GM19324 (cell line): Measurements from ENCODE around the gene CHGA.

ENCODE experiments used
- ATAC-seq: cut with Tn5 transposase; IDR thresholded peaks from one replicate; pipeline ENCODE4 v1.9.1; 2021; ENCODE audit warnings: mild to moderate bottlenecking, moderate library complexity; ENCODE audit not compliant: unreplicated experiment, low FRiP score

The CHGA gene

DNA sequence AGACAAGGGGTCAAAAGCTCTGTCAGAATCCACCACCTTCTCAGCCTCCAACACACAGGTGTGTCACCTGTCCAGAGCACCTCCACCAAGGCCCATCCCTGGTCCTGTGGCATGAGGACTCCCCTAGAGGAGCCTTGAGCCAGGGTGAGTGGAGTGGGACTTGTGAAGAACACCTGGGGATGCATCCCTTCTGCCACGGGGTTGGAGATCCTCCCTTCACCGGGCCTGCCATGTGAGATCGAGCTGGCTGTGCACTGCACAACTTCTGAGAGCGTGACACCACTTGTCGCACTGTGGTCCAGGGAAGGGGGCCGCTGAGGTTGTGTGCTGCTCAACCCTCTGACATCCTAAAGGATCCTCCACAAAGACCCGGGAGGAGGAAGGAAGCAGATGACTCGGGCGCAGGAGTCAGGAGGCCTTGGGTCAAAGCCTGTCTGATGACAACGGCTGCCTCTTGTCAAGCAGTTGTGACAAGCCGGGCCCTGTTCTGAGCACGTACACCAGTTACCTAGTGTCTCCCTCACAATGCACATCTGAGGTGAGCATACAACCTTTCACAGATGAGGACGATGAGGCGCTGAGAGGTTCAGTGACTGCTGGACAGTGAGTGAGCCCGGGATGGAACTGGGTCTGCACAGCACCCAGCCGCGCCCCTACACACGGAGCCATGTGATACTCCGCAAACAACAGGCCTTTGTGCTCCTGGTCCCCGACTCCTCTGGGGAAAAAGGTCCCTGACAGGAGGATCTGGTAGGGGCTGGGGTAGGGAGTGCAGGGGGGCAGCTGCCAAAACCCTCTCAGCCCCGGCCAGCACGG is 35.6 kb downstream of the CHGA start:
- no peak for ATAC-seq

- no peak for ATAC-seq
These were observed 36.2 kb downstream of the CHGA start for GRCh38 chr14:92959189-92959531.

DNA sequence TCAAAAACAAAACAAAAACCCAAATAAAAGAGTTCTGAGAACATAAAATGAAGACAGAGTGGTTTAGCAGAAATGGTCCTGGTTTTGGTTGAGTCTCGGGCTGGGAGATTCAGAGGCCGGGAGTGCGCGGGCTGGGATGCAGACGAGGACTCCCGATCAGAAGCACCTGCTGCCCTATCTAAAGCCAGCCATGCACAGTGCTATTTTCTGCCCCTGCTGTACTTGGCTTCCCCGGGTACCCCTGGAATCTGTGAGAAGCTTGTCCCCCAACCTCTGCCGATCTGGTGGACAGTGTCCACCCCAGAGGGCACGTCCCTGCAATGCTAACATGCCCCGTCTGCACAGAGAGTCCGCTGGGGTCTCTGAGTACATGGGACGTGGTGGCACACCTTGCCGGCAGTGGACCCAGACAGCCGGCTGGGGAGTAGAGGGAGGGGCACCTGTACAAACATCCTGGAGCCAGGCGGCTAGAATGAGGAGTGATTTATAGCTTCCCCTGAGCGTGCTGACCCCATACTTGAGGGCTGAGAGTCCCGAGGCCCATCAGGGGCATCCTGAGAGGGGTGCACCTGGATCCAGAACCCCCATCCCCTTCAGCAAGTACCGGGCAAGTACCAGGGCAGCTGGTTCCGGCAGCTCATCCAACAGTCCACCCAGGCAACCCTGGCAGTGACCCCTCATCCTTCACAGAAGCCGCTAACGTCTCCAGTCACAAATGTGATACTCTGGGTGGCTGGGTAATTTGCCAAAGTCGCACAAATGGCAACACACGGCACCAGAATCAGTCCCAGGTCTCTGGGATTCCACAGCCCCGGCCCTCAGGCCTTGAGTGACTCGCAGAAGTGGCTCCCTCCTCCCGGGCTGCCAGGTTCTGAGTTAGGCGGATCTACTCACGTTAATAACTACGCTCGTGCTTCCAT is 37.1 kb downstream of the CHGA start:
- ATAC-seq: no peak

GRCh38 chr14:92960706-92961566 is 38.0 kb downstream of the CHGA start:
- no peak for ATAC-seq

DNA sequence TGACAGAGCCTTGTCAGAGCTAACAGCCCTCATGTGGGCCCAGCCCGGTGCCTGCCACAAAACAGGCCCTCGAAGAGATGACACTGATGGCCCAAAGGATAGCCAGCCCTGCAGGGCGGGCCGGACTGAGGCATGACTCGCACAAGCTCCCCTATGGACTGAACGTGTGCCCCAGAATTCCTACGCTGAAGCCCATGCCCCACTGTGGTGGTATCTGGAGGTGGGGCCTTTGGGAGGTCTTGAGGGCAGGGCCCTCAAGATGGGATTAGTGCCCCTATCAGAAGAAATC is 38.6 kb downstream of the CHGA start:
- ATAC-seq: no peak

DNA sequence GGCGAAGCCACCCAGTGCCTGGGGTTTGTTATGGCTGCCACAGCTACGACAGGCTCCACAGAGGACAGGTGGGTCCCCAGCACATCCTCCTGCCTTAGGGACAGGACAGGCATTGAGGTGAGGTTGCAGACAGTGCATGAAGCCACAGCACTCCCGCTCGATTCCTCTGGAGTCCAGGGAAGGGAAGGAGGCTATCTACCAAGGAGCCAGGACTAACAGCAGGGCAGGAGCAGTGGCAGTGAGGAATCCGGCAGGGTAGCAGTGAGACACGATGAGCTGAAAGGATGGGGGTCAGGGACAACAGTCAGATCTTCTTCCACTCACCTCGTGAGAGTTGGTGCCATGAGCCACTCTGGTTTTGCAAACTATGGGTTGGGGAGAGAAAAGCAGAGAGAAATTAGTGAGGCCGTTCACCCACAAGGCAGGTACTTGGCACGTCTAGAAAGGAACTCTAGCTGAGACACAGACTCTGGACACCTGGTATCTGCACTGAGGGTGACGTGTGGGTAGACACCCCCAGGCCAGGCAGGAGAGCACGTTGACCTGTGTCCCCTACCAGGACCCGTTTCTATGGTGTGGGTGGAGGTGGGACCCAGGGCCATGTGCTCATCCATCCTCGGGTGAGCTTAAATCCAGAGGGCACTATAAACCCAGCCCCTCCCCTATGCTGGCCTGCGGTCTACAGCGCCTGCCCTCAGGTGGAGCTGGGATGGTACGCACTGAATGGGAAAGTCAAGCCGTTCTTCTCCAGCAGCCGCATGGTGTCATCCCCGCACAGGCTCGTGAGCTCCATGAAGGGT is 39.3 kb downstream of the CHGA start:
- ATAC-seq: no peak

DNA sequence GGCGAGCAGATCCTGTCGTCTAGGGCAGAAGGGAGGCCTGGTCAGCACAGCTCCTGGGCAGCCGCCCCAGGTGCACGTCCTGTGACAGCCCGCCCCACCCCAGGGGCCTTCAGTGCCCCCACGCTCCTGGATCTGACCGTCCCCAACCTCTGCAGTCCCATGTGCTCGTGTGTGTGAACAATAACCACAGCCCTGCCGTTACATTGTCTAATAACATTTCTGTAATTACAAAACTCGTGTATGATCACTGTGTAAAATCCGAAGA is 39.8 kb downstream of the CHGA start:
- ATAC-seq: no peak

- no peak for ATAC-seq
These were observed 40.6 kb downstream of the CHGA start for GRCh38 chr14:92963301-92964123.

DNA sequence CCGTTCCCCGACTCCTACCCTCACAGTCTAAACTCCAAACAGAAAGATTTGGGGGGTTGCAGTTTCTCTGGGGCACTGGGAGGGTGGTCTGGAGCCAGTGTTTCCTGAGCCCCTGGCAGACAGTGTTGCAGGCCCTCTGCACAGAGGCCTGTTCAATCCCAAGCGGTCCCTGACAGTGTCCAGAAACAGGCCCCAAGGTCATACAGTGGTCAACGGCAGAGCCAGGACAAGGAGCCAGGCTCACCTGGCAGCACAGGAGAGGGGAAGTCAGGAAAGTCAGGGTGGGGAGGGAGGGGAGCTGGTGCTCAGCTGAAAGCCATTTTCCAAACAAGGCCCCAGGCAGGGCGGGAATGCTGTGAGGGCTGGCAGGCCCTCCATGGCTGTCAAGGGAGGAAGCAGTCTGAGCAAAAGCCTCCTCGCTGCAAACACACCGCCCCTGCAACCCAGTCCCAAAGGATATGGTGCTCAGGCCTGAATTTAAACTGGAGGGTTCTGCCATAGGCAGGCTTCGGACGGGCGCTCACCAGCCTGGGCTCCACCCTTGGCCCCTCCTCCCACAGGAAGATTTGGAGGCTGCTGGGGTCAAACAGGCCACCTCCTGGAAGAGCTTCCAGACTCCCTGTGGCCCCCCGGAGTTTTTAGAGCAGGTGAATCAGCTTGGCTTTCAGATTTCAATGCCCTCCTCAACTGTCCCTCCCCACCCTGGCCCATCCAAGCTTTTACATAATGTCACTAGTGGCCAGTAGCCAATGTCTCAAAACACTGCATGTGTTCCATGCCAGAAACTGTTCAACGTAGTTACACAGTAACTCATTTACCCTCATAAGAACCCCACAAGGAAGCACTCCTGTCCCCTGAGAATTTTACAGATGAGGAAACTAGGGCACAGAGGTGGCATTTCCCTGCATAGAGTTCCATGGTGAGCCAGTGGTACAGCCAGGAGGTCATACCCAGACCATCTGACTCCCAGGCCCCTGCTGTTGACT is 41.5 kb downstream of the CHGA start:
- no peak for ATAC-seq

GRCh38 chr14:92965281-92965680 is 42.3 kb downstream of the CHGA start:
- ATAC-seq: no peak

- ATAC-seq: no peak
These were observed 44.5 kb downstream of the CHGA start for GRCh38 chr14:92967346-92967926.

GRCh38 chr14:92968291-92969020 is 45.5 kb downstream of the CHGA start:
- ATAC-seq: no peak

DNA sequence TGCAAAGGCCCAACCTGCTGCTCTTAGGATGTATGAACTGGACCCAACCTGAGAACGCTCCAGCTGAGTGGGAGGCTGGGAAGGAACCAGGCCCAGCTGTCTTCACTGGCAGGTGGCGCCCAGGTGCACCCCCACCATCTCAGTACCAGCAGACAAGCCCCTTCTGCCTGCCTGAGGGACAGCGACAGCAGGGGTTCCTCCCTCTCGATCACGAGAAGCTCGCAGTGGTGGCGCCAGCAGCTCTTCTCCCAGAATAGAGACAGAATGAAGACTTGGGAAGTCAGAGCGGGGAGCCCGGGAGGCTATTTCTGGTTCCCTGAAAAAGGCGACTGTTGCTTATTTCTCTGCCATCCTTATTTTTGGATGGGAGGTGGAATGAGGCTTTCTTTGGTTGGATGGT is 46.5 kb downstream of the CHGA start:
- no peak for ATAC-seq

GRCh38 chr14:92969871-92970270 is 46.9 kb downstream of the CHGA start:
- ATAC-seq: no peak

DNA sequence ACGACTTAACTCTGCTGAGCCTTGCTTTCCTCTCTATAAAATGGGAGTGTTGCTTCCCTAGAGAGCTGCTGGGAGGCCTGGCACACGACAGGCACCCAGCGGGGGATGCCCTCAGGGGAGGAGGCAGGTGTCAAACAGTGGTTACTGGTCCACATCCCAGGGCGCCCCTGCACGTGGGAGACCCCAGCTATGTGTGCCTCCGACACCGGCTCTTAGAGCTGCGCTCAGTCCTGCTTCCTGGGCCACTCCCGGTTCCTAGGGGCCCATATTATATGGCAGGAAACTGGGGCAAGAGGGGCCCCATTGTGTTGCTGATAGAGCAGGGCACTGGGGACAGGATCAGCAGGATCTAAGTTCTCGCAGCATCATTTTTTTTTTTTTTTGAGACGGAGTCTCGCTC is 47.3 kb downstream of the CHGA start:
- no peak for ATAC-seq

DNA sequence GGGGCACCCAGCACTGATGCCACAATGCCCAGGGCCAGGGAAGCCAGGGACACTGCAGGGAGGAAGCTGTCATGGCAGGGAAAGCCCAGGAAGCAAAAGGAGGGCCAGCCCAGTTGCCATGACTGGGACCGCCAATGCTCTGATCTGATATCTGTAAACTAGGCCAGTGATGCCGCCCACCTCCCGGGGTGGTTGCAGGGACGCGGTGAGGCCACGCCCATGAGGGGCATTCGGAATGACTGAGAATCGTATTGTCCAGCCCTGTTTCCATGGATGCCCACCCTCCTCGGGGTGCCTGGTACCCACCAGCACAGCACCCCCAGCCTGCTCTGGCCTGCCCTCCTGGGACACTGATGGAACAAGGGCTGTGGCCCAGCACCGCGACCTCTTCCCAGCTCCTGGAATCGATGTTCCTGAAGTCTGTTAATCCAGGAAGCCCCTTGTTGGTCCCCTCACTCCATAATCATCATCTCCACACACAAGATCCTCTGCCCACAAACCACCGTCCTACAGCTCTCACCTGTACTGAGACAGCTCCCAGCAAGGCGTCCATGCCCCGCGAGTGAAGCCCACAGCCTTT is 48.7 kb downstream of the CHGA start:
- no peak for ATAC-seq

- ATAC-seq: no peak
These were observed 50.4 kb downstream of the CHGA start for GRCh38 chr14:92973261-92973797.
